Urothelium cell line (cell line): Measurements from ENCODE around the gene SDK1.
"Not testable (repeated sequence)": the region's sequence is repeated elsewhere in the genome, so short reads cannot be mapped to it uniquely, and the experiment has no call there.

ENCODE experiments used
- DNase-seq: peaks from one replicate; pipeline ENCODE4 v3.0.0; 2011; ENCODE audit warnings: low spot score, mixed read lengths
- FAIRE-seq: peaks from 2 replicates; lab custom pipeline; 2011; peaks lifted over from hg19 to GRCh38; lab: Jason Lieb, UNC

Gene SDK1

DNA sequence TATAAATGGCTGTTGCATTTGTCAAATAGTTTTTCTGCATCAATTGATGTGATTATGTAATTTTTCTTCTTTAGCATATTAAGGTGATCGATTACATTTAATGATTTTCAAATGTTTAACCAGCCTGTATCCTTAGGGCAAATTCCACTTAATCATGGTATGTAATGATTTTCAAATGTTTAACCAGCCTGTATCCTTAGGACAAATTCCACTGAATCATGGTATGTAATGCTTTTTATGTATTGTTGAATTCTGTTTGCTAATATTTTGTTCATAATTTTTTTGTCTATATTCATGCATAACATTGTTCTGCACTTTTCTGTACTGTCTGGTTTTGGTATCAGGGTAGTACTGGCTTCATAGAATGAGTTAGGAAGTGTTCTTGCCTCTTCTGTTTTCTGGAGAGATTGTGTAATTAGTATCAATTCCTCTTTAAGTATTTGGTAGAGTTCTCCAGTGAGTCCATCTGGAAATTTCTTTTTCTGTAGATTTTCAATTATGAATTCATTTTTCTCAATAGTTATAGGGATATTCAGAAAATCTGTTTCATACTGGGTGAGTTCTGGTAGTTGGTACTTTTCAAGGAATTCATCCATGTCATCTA, 987.8 kb downstream of the SDK1 start:
- FAIRE-seq (peak; percentile 66), DNase-seq (no peak)

DNA sequence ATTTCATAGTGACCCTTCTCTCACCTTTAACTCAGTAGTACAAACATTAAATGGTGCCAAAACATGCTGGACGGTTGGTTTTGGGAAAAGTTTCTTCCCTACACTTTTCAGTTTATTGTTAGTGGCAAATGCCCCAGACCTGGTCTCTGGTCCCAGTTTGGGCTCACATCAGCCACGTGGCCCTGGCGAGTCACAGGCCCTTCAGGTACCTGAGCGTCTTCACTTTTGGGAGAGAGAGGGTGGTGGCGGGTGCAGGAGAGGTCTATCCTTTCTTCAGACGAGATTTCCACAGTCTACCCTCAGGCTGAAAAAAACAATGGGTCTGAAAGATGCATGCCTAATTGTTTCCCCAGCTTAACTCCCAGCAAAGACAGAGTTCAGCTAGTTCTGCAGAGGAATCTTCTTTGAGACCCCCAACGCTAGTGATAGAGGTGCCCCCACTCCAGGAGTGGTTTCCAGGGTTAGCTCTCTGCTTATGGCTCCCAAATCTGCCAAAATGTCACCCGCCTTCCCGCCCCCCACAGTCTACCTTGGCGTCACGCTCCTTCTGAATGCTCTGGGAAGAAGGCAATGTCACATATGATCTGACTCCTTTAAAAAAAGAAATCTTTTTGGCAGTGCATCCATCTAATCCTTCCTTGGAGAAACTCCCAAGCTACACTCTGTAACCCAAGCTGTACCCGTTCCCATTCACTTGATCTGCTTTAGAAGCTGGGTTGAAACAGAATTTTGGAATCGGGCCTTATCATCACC, 996.3 kb downstream of the SDK1 start:
- no peak for DNase-seq
- FAIRE-seq = peak; percentile 75

DNA sequence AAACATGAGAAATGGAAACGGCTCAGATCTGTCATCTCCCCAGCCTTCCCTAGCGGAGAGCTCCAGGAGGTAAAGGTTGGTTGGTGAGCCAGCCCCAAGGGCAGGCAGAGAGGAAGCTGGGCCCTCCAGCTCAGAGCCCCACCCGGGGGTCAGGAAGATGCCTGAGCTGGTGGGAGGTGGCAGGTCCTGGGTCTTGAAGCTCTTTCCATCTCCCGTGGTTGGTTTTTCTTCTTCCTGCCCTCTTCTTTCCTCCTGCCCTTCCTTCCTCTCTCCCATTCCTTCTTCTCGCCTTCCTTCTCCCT, 996.8 kb downstream of the SDK1 start:
- no peak for FAIRE-seq

DNA sequence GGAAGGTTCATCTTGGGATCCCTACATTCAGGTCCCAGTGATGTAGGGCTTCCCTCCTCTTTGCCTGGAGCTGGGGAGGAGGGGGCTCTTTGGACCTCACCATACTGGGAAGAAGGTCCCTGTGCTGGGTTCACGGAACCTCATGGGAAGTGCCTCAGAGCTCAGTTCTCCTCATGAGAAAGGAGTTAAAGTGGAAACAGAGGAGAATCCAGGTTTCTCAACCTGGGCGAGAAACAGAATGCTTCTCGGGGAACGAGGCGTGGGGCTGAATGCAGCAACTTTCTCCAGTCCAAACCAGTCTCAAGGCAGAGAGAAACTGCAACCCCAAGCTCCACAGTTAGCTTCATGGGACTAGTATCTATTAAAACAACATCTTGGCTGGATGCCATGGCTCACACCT, 998.4 kb downstream of the SDK1 start:
- DNase-seq (no peak), FAIRE-seq (no peak)

More for the DNA sequence above, 996.8 kb downstream of the SDK1 start:
- DNase-seq = no peak

DNA sequence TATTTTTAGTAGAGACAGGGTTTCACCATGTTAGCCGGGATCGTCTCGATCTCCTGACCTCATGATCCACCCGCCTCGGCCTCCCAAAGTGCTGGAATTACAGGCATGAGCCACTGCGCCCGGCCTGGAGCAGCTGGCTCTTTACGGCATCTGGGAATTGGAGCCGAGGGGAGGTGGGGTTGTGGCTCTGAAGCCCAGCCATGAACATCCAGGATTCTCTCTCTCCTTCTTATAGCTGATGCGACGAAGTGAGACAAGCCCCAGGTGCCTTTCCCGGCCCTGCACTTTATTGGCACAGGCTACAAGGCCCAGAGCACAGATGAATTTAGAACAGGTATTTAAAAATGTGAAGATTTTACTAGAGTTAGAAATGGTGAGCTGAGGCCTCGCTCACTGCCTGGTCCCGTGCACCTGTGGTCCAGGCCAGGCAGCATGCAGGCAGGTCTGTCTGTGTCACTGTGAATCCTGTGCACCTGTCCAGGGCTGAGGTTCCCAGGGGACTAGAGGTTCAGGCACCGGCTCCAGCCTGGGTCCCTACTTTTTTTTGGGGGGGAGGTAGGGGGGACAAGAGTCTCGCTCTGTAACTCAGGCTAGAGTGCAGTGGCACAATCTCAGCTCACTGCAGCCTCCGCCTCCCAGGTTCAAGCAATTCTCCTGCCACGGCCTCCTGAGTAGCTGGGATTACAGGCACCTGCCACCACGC, 1001.3 kb downstream of the SDK1 start:
- no peak for FAIRE-seq

DNA sequence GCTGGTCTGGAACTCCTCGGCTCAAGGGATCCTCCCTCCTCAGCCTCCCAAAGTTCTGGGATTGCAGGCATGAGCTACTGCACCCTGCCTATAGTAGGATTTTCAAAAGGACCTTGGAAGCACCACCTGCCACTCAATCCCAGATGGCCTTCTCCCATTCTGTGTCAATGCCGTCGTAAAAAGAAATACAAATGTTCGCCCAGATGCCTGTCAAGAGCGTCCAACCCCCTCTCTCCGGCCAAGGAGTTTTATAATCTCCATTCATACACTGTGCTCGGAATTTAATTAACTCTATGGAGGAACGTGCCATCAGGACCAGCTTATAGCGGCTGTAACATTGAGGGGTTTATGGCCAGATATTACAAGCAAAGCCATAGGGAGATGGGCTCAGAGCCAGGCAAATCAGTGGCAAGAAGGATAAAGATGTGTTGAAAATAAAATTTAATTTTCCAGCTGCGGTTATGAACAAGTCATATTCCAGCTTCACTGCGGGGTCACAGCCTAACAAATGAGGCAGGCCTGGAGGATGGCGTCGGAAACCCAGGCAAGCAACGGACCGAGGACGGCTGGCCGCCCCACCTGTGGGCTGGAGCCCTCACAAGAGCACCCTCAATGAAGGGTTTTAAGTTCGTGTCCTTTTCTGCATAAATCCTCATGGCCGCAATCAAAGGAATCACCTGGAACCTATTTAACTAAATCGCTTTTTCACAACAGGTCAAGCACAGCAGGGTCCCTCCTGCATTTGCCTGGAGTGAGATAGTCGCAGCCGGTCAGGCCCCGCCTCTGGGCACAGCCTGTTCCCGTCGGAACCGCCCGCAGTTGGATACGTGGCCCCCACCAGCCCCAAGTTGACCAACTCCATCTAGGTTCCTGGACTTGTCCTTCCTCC, 1006.5 kb downstream of the SDK1 start:
- DNase-seq (no peak), FAIRE-seq (peak; percentile 48)

More for the DNA sequence above, 1001.3 kb downstream of the SDK1 start:
- DNase-seq = no peak

DNA sequence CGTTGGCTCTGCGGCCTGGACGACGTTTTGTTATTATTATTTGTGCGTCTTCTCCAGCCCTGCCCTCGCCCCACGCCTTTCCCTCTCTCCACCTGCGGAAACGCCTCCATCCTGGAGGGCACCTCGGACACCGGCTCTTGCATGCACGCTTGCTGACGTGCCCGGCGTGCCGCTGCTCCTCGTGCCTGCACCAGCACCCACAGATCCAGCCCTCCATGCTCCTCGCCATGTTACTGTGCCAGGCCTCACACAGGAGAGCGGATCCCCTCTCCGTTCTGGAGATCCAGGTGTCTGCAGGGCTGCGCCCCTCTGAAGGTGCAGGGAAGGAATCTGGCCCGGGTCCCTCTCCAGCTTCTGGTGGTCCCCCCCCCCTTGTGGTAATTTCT, 1007.1 kb downstream of the SDK1 start:
- FAIRE-seq = peak; percentile 62
- DNase-seq = no peak

DNA sequence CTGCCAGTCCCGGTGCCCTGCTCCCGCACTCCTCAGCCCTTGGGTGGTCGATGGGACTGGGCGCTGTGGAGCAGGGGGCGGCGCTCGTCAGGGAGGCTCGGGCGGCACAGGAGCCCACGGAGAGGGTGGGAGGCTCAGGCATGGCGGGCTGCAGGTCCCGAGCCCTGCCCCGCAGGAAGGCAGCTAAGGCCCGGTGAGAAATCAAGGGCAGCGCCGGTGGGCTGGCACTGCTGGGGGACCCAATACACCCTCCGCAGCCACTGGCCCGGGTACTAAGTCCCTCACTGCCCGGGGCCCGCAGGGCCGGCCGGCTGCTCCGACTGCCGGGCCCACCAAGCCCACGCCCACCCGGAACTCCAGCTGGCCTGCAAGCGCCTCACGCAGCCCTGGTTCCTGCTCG, 1012.9 kb downstream of the SDK1 start:
- DNase-seq, FAIRE-seq: not testable (repeated sequence)

DNA sequence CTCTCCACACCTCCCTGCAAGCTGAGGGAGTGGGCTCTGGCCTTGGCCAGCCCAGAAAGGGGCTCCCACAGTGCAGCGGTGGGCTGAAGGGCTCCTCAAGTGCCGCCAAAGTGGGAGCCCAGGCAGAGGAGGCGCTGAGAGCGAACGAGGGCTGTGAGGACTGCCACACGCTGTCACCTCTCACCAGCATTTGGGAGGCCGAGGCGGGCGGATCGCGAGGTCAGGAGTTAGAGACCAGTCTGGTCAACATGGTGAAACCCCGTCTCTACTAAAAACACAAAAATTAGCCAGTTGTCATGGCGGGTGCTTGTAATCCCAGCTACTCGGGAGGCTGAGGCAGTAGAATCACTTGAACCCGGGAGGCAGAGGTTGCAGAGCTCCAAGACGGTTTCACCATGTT, 1013.3 kb downstream of the SDK1 start:
- DNase-seq, FAIRE-seq: not testable (repeated sequence)
